GM23338 (cell line): ENCODE measurements around the gene SAMD10.

Experiments
- CTCF ChIP-seq, 2 experiments: fragments of 200-600 bp in 1 of 2; sonication (generic) in 1 of 2; conservative IDR thresholded peaks; 2 replicates each; pipeline versions ENCODE4 v1.5.1 to v1.6.1; 2016 to 2017; ENCODE audit warnings: antibody characterized with exemption in 2 of 2, low read depth in 2 of 2, mild to moderate bottlenecking in 2 of 2, moderate library complexity in 1 of 2
- EZH2 ChIP-seq: fragments of 200-600 bp; sonication (generic); IDR thresholded peaks from one replicate; pipeline ENCODE4 v1.8.0; 2017; ENCODE audit warnings: antibody characterized with exemption, mild to moderate bottlenecking, low read depth; ENCODE audit not compliant: unreplicated experiment
- EZH2phosphoT487 ChIP-seq: fragments of 200-600 bp; sonication (generic); IDR thresholded peaks from one replicate; pipeline ENCODE4 v1.8.1; 2018; ENCODE audit warnings: antibody characterized with exemption; ENCODE audit not compliant: unreplicated experiment
- POLR2AphosphoS5 ChIP-seq: IDR thresholded peaks from 2 replicates; pipeline ENCODE4 v1.6.1; 2016; ENCODE audit warnings: antibody characterized with exemption, low read depth
- REST ChIP-seq: IDR thresholded peaks from one replicate; pipeline ENCODE4 v1.6.1; 2018; ENCODE audit warnings: antibody characterized with exemption; ENCODE audit not compliant: unreplicated experiment
- ZNF462 ChIP-seq: fragments of 250-450 bp; sonication (Bioruptor Pico); IDR thresholded peaks from 2 replicates; pipeline ENCODE4 v1.5.0; 2020; ENCODE audit warnings: mild to moderate bottlenecking, moderate library complexity

GRCh38 chr20:64024141-64024990, 44.9 kb upstream of the SAMD10 start:
- no peak for TF ChIP-seq REST
- no peak for TF ChIP-seq CTCF (conservative IDR thresholded peaks at IDR 0.05; ENCODE audit: low read depth in 2 of 2)
- TF ChIP-seq EZH2 = no peak
- no peak for TF ChIP-seq POLR2AphosphoS5
- no peak for TF ChIP-seq ZNF462 (CRISPR knock-in tag)
- TF ChIP-seq EZH2phosphoT487 = no peak
